Suppressor macrophage treated with lipopolysaccharide for 1 hour (primary cell): ENCODE results near the gene ZAP70.
A peak's percentile ranks its signal among the peaks of the same experiment; 100 is the strongest.

Source experiments
- DNase-seq, 3 donors: peaks; one replicate each; pipeline ENCODE4 v3.0.0-alpha.2; 2020 to 2022

The ZAP70 gene

DNA sequence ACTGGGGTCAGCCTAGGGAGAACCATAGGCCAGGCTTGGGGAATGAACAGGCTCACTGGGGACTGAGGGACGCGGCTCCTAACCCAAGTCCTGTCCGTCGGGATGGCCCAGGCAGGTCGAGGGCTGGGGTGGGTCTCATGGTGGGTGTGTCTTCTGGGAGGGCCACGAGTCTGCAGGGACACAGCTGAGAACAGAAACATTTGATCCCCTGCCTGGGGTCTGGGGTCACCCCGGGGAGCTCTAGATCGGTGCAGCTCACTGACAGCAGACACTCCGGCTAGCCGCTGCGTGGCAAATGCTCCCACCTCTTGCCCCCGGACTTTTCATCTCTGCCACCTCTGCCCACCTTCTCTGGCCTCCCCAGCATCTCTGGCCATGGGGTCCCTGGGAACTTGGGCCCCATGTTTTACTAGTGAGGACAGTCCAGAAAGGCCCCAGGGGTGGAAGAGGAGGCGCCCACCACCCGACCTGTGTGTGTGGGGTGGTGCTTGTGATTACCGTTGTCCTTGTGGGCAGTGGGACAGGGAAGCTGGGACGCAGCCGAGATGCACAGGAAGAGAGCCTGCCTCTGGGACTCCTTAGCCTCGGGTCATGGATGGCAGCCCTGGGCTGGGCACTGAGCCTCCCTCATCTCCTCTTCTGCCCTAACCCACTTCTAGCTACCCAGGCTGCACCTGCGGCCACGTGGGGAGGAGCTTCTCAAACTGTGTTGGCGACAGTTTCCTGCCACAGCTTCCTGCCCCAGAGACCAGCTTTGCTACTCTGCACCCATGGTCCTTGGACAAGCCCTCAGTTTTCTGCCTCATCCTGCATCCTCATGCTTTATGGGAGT lies 4.9 kb downstream of the ZAP70 start:
- no peak for DNase-seq

DNA sequence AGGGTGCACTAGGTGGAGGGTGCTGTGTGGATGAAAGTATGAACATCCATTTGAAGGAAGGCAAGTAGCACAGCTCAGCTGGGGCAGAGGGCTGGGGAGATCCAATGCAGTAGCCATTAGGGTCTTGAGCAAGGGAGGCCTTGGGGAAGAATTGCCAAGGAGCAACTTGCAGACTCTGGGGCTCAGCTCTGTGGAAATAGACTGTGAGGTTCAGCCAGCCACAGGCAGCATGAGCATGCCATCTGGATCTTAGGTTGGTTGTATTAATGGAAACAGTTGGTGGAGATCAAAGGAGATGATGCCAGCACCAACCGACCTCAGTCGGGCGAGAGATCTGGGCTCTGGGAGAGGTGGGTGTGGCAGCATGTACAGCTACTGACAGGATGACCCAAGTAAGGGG lies 5.6 kb downstream of the ZAP70 start:
- DNase-seq: no peak

DNA sequence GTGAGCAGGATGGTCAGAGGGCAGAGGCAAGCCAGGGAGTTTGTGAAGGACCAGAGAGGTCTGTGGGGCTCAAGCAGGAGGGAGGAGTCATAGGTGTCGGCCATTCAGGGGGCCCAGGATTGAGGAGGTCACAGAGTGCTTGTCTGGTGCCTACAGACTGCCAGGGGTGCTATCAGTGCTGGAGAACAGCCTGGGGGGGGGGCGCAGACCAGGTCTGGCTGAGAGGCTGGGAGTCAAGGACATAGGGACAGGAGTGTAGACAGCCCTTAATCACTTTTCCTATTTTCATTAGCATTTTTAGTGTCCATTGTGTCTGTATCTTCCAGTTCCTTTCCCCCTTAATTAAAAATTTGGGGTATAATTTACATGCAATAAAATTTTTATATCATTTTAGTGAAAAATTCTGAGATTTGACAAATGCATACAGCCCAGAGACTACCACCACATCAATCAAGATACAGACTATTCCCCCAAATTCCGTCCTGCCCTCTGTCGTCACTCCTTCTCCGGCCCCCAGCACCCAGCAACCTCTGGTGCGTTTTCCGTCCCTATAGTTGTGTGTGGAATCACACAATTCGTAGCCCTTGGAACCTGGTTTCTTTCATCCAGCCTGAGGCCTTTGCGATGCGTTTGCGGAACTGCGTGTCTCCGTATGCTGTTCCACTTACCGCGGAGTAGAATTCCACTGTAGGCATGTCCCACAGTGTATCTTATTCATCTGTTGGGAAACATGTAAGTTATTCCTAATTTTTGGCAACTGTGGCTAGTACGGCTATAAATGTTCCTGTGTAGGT lies 6.2 kb downstream of the ZAP70 start:
- DNase-seq: no peak

DNA sequence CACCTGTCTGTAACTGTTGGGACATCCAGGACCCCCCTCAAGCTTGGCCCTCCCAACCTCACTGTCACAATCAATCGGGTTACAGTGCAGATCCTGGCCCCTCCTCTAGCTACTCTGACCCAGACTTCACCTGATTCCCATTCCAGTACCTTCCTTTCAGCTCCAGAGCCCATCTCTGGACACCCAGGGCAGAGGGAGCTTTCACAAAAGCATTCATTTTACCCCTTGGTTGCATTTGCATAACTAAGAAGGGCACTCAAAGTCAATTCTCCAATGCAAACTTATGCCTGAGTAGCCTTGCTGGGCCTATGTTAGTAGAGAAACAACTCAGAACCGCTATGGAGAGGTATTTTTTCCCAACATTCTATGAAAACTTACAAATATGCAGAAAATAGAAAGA lies 7.4 kb downstream of the ZAP70 start:
- DNase-seq: no peak

DNA sequence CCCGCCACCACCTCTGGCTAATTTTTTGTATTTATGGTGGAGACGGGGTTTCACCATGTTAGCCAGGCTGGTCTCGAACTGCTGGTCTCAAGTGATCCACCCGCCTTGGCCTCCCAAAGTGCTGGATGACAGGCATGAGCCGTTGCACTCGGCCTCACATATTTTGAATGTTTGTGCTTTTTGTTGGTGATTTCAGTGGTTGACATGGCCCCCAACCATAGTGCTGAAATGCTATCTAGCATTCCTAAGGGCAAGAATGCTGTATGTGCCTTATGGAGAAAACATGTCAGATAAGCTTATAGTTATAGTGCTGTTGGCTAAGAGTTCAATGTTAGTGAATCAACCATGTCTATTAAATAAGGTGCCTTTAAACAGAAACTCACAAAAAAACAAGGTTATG lies 8.9 kb downstream of the ZAP70 start:
- no peak for DNase-seq

DNA sequence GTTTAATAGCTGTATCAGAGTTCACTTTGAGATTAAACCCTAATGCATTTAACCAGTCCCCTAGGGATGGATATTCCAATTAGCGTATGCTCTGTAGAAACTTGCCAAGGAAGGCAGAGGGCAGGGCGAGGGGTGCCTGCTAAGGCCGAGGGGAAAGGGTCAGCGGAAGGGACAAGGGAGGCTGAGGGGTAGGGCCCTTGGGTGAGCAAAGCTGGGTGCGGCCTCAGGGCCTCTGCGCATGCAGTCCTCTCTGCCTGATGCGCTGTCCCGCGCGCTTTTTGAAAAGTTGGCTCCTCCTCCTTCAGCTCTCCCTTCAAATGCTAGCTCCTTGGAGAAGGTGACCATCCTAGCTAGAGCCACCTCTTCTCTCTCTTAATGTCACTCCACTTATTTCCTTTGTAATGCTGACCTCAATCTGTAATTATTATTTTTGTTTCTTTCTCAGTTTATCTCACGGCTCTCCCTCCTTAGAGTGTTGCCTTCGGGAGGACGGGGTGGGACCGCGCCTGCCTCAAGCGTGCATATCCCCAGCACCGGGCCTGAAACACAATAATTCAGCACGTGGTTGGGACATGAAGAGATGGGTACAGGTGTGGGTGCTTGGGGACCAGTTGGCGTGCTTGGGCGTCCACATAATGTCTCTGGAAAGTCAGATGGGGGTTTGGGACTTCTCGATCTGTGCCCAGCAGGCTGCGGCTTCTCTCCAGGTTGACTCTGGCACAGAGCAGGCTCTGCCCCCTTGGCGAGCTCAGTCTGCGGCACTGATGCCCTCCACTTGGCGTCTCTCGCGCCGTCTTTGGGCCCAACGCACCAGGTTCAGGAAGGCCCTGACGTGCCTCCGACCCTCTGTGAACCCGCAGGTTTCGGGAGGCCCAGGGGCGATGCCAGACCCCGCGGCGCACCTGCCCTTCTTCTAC lies 10.0 kb downstream of the ZAP70 start:
- DNase-seq: no peak

DNA sequence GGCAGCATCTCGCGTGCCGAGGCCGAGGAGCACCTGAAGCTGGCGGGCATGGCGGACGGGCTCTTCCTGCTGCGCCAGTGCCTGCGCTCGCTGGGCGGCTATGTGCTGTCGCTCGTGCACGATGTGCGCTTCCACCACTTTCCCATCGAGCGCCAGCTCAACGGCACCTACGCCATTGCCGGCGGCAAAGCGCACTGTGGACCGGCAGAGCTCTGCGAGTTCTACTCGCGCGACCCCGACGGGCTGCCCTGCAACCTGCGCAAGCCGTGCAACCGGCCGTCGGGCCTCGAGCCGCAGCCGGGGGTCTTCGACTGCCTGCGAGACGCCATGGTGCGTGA lies 10.7 kb downstream of the ZAP70 start:
- DNase-seq: no peak

DNA sequence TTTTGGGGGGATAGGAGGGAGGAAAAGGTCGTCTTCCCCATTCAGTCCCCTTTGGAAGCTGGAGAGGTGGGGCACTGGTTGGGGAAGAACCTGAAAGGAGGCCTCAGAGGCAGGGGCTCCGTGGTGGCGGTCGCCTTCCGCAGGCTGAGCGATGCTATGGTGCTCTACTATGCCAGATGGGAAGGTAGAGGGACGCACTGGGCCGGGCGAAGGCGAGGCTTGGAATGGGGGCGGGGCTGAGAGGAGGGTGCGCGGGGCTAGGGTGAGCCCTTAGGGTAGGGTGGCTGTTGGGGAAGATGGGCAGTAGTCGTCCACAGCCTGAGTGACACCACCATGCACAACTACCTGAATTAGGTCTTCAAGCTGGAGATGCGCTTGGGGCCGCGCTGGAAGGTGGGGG lies 11.1 kb downstream of the ZAP70 start:
- DNase-seq: no peak

DNA sequence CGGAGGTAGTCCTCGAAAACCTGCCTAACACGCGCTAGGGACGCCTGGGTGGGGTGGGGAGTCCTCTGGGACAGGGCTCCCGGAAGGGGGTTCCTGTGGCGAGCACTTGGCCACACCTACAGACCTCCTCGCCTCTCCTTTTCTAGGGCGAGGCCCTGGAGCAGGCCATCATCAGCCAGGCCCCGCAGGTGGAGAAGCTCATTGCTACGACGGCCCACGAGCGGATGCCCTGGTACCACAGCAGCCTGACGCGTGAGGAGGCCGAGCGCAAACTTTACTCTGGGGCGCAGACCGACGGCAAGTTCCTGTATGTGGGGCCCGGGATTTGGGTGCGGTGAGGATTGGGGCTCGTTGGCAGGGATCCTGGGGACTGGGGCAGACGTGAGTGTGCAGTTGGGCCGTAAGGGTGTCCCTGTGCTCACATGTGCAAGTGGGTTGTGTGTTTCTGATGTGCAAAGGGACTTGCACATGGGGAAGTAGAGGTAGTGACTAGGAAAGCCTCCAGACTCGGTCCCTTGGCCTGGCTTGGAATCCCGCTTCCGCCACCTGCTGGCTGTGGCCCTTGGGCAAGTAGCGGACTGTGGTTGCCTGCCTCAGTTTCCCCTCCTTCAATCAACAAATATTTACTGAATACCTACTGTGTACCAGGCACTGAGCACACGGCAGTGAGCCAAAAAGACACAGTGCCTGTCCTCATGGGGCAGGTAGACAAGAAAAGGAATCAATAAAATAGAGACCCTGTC lies 11.7 kb downstream of the ZAP70 start:
- no peak for DNase-seq

DNA sequence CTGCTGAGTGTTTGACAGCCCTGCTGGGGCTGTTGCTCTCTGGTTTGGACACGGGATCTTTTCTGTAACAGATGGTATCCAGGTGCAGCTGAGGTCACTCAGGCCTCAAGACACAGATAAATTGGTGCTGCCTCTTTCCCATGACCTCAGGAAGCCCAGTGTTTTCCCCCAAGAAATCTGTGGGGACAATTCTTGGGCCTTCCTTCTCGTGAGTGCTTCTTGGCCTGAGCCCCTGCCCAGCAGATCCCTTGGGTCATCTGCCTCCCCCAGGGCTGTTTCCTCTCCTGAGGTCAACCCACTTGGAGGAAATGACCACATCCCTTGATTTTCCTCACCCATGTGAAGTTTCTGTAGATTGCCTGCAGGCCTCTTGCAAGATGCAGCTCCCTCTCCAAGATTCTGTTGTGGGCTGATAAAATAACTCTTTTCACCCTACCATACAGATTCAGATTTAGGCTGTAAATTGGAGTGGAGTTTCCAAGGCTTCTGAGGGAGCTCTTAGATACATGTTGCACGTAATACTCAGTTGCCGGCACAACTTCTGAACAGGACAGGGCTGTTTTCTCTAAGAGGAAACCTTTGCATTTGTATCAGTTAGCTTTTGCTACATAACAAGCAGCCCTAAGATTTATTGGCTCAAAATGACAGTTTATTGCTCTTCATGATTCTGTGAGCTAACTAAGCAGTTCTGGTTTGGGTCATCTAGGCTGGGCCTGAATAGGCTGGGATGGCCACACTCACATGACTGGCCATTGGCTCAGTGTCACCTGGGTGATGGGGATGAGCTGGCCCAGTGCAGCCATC lies 13.1 kb downstream of the ZAP70 start:
- DNase-seq: peak; percentile 6 to 35 (median 23)

DNA sequence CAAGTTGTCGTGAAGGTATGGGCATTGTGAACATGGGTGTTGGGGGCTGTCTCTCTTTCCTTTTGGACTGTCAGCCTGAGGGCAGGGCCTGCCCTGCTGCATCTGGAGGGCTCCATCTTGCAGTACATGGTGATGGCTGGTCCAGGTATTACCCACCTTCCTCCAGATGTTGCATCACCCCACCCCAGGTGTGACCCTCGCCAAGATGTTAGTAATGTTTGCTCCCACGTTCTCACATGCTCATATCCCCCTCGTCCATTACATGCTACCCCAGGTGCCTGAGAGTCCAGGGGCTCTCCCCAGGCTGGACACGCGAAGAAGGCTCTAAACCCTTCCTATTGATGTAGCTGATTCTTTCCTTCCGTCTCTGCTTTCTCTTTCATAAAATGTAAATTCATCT lies 13.9 kb downstream of the ZAP70 start:
- DNase-seq: no peak

DNA sequence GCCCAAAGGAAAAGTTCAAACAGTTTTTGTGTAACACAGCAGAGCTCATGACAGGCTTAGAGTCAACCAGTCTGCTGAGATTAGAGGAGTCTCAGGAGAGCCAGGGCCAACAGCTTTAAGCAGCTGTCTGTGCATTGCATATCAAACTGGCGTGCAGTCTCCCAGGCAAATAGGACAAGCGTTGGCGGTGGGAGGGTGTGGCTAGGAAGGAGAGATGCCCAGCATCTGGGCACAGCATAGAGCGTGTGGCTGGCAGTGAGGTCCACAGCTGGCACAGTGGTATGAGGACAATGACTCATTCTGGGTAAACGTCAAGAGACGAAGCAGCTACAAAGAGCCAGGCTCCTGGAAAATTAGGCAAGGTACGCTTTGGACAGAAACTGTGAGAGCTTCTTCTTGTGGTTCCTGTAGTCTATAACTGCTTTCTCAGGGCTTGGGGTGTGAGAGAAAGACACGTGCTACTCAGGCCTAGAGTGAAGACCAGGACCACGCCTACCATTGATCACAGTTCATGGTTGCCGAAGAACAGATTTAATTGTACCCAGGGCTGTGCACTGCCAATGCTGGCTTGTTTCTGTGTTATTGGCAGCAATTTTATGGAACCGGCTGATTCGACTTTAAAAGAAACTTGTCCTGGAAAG lies 14.8 kb downstream of the ZAP70 start:
- no peak for DNase-seq

DNA sequence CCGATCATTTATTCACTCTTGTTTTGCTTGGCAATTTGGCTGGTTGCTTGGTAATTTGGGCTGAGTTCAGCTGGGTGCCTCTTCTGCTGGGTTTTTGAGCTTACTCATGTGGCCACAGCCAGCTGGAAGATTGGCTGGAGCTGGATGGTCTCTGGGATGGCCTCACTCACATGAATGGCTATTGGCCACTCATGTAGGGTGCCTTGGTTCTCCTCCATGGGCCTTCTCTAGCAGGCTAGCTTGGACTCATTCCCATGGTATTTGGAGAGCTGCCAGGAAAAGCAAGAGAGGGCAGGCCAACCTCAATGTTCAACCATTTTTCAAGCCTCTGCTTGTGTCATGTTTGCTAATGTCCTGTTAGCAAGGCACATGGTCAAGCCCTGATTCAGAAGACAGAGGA lies 16.9 kb downstream of the ZAP70 start:
- DNase-seq: no peak

DNA sequence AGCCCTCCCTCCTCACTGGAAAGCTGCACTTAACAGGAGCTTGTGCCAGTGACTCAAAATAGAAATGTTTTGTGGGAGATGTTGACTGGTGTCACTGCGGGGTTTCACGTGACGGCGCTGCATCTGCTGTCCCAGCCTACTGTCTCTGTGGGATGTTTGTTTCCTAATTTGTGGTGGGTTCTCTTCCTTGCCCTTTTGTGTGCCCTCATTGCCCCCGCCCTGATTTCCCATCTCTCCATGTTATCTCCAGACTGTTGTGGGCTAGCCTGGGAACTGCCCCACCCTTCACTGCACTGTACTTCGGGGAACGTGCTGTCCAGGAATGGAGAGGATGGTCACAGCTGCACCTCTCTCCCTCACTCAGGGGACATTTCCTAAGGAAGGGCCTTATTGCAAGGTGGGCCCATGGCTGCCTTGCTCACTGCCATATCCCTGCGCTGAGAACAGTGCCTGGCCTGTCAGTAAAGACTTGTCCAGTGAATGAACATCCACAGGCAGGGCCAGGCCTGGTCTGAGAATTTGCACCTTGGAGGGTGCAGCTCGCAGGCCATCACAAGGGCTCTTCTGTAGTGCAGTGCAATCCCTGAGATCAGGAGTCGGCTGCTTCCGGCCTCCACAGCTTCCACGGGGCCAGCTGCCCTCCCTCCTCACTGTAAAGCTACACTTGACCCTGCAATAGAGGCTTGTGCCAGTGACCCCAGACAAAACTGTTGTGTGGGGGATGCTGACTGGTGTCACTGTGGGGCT lies 18.1 kb downstream of the ZAP70 start:
- no peak for DNase-seq

DNA sequence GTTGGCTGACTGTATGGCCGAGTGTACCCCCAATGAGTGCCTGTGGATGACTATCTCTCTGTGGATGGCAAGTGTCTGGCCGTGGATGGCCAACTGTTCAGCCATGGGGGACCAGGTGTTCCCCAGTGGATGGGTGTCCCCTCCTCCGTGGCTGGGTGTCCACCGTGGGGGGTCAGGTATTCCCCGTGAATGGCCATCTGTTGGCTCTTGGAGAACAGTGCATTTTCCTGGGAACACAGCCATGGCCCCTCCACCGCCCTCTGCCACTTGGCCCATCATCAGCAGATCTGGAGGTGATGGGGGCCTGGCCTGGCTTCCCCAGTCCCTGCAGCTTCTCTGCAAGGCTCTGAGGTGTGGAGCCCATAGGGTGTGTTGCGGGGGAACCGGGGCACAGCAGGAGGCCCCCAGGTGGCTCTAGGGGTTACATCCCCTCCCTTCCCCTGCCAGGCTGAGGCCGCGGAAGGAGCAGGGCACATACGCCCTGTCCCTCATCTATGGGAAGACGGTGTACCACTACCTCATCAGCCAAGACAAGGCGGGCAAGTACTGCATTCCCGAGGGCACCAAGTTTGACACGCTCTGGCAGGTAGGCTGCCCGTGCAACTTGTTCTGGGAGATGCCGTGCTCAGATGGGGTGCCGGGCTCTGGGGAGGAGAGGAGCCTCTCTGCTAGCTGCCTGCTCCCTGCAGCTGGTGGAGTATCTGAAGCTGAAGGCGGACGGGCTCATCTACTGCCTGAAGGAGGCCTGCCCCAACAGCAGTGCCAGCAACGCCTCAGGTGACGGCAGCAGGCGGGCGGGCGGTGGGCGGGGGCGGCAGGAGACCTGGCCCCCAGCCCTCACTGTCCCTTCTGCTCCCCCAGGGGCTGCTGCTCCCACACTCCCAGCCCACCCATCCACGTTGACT lies 19.3 kb downstream of the ZAP70 start:
- DNase-seq: no peak

DNA sequence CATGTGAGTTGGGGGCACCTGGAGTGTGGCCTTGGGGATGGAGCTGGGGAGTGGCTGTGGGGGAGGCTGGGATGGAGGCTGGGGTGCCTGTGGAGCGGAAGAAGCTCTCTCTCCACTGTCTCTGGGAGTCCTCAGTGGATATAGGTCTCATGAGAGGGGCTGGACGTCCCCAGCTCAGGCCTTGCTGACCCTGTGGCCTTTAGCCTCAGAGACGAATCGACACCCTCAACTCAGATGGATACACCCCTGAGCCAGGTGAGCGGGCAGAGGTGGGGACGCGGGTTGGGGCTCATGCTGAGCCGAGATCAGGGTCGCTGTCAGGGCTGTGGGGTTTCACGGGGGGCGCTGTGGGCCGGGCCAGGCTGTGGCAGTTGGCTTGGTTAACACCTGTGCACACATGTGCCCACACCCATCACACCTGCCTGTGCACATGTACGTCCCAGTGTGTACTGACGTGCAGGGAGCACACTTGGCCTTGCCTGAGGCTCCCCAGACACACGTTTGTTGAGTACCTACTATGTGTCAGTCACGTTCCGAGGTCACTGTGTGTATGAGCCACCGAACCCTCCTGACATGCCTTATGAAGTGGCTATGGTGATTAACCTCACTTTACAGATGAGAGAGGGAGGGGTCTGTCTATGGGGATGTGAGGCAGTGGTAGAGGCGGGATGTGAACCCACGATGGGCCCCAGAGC lies 20.1 kb downstream of the ZAP70 start:
- no peak for DNase-seq

DNA sequence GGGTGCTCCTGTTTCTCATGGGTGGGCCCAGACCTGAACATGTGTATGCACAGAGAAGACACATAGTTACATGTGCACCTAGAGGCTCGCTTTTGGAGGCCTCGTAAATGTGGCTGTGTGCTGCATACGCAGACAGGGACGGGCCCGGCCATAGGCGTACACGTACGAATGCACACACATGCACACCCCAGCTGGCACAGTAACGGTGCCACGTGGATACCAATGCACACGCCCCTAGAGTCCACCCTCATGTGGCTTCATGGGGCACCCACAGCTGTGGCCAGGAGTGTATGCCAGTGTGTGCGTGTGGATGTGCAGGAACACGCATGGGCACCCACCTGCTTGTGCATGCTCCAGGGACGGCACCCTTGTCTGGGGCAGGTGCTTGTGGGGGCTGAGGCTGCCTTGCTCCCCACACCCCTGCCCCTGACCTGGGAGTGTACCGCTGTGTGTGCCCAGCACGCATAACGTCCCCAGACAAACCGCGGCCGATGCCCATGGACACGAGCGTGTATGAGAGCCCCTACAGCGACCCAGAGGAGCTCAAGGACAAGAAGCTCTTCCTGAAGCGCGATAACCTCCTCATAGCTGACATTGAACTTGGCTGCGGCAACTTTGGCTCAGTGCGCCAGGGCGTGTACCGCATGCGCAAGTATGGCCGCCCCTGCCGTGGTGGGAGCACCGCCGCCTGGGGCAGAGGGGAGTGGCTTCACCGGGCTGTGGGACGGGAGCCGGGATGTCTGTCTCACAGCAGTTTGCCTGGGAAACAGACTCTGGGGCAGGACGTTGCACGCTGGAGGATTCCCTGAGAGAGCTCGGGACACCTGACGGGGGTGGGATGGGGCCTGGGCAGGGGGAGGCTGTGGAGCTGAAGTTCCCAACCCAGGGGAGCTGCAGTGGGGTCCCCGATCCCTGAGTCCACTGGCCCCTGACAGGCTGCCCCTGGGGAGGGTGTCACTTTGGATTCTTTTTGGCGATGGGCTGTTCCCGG lies 21.0 kb downstream of the ZAP70 start:
- no peak for DNase-seq
